T-cell (primary cell): ENCODE measurements around the gene DIP2C. TPM values are rescaled to one million over a fixed set of nuclear protein-coding genes. Genes with fewer than 3 reads are reported as not detected.

Experiments used
- ATAC-seq, 4 experiments: fragments of 200-7000 bp in 3 of 4; fragments of 150-1000 bp in 1 of 4; cut with Tn5 transposase; replicated peaks in 1 of 4; 1 replicate in 3 of 4; 2 replicates in 1 of 4; pipeline ENCODE4 v1.10.0; 2021; ENCODE audit warnings: moderate library complexity in 3 of 4, mild to moderate bottlenecking in 2 of 4, moderate number of reproducible peaks in 1 of 4
- CTCF ChIA-PET, 2 donors: fragments of 300-600 bp; sonication (Branson Sonifier 250); formaldehyde crosslinking; loops; one replicate each; lab custom pipeline; 2022; ENCODE audit warnings: antibody characterized with exemption in 2 of 2; lab: Charles Lee
- POLR2A ChIA-PET, 2 donors: fragments of 300-600 bp; sonication (Branson Sonifier 250); formaldehyde crosslinking; loops; one replicate each; lab custom pipeline; 2022; ENCODE audit warnings: antibody characterized with exemption in 2 of 2; lab: Charles Lee
- DNase-seq, 35 experiments: peaks; one replicate each; pipeline versions ENCODE4 v3.0.0 to v3.0.0-alpha.2; 2013 to 2023
- H3K27ac ChIP-seq: one replicate; pipeline ENCODE4 v1.5.1; 2013; ENCODE audit warnings: low read length
- H3K27me3 ChIP-seq, 2 experiments: replicated peaks in 1 of 2; 1 replicate in 1 of 2; 2 replicates in 1 of 2; pipeline versions ENCODE4 v1.6.1 to v1.7.0; 2013; ENCODE audit warnings: low read length in 1 of 2, mixed read lengths in 1 of 2; ENCODE audit not compliant: control insufficient read depth in 2 of 2, insufficient read depth in 2 of 2; ENCODE audit errors: extremely low read depth in 1 of 2
- H3K36me3 ChIP-seq, 2 donors: 1 replicate in 1 of 2; 2 replicates in 1 of 2; pipeline versions ENCODE4 v1.6.1 to v1.7.0; 2013; ENCODE audit warnings: low read length in 1 of 2; ENCODE audit not compliant: control insufficient read depth in 2 of 2, insufficient read depth in 1 of 2; ENCODE audit errors: extremely low read depth in 1 of 2
- H3K4me1 ChIP-seq, 2 experiments: 1 replicate in 1 of 2; 2 replicates in 1 of 2; pipeline versions ENCODE4 v1.6.1 to v1.7.0; 2013; ENCODE audit warnings: low read length in 2 of 2, mixed read lengths in 1 of 2; ENCODE audit not compliant: insufficient read depth in 2 of 2, control insufficient read depth in 1 of 2; ENCODE audit errors: extremely low read depth in 1 of 2
- H3K4me3 ChIP-seq, 2 donors: 1 replicate in 1 of 2; 2 replicates in 1 of 2; pipeline versions ENCODE4 v1.5.1 to v1.7.0; 2013; ENCODE audit warnings: mild to moderate bottlenecking in 2 of 2, low read length in 1 of 2, moderate library complexity in 1 of 2; ENCODE audit not compliant: control insufficient read depth in 1 of 2; ENCODE audit errors: extremely low read depth in 1 of 2
- H3K9me3 ChIP-seq: 2 replicates; pipeline ENCODE4 v1.7.0; 2013
- H3K27ac Mint-ChIP-seq, 2 donors: one replicate each; pipeline ENCODE4 v1.8.0; 2020 to 2021; ENCODE audit warnings: mild to moderate bottlenecking in 2 of 2, mixed read lengths in 2 of 2
- H3K27me3 Mint-ChIP-seq, 2 donors: one replicate each; pipeline ENCODE4 v1.8.0; 2021 to 2022; ENCODE audit warnings: mixed read lengths in 2 of 2
- H3K36me3 Mint-ChIP-seq: one replicate; pipeline ENCODE4 v1.8.0; 2021; ENCODE audit warnings: mixed read lengths
- H3K4me1 Mint-ChIP-seq, 3 donors: one replicate each; pipeline ENCODE4 v1.8.0; 2020 to 2022; ENCODE audit warnings: mixed read lengths in 3 of 3, mild to moderate bottlenecking in 1 of 3
- H3K4me3 Mint-ChIP-seq, 3 donors: one replicate each; pipeline ENCODE4 v1.8.0; 2020 to 2022; ENCODE audit warnings: mild to moderate bottlenecking in 3 of 3, mixed read lengths in 3 of 3, moderate library complexity in 3 of 3
- H3K9me3 Mint-ChIP-seq, 3 donors: one replicate each; pipeline ENCODE4 v1.8.0; 2020 to 2022; ENCODE audit warnings: mixed read lengths in 3 of 3
- WGBS: methylation state at CpG from one replicate; pipeline ENCODE4 v1.1.5; 2013; ENCODE audit warnings: missing lambda C conversion rate; ENCODE audit not compliant: insufficient coverage; 5-methylcytosine and 5-hydroxymethylcytosine counted together
- total RNA-seq, 35 experiments: library from RNA in 6 of 35; stranded (reverse) in 6 of 35; fragments of 120-200 nt in 1 of 35; gene quantifications; one replicate each; pipeline versions ENCODE4 v1.2.1 to v1.2.4 and lab custom pipeline; 2013 to 2026

DIP2C gene
- total RNA-seq, 5 donors from 2014 or later (not counting 1 experiment from before 2014, with no cell fraction given), result 2.7 to 7.4 (median 4.5) TPM

DNA sequence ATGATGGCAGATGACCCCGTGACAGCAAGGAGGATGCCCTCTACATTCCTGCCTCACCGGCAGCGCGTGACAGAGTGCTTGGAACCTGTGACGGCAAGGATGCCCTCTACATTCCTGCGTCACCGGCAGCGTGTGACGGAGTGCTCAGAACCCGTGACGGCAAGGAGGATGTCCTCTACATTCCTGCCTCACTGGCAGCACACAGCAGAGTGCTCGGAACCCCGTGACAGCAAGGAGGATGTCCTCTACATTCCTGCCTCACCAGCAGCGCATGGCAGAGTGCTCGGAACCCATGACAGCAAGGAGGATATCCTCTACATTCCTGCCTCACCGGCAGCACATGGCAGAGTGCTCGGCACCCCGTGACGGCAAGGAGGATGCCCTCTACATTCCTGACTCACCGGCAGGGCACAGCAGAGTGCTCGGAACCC lies 231.0 kb downstream of the DIP2C start:
- ChIA-PET CTCF (no interaction called here), POLR2A (no interaction called here)
- ATAC-seq, result no peak
- Mint-ChIP-seq H3K9me3 (peaks cover 0 to 5% (median under 1%) of the 10 kb centered on the region in 3 donors), H3K36me3 (peaks cover 18% of the 10 kb centered on the region), H3K27ac (no peak overlapping the region), H3K27me3 (peaks cover 0 to 4% of the 10 kb centered on the region in 2 donors), H3K4me3 (no peak overlapping the region), H3K4me1 (peaks cover 12 to 36% (median 30%) of the 10 kb centered on the region in 3 donors)
- no peaks in the 10 kb centered on the region for H3K36me3 ChIP-seq
- no peaks in the 10 kb centered on the region for H3K9me3 ChIP-seq
- WGBS, result 94% methylated on average over 21 of the region's 21 CpGs
- H3K27me3 ChIP-seq, result peaks cover 0 to 7% of the 10 kb centered on the region in 2 experiments
- H3K4me3 ChIP-seq, result no peak overlapping the region
- no peak for DNase-seq
- H3K4me1 ChIP-seq, result peaks cover 9 to 20% of the 10 kb centered on the region in 2 experiments
- no peak overlapping the region for H3K27ac ChIP-seq

DNA sequence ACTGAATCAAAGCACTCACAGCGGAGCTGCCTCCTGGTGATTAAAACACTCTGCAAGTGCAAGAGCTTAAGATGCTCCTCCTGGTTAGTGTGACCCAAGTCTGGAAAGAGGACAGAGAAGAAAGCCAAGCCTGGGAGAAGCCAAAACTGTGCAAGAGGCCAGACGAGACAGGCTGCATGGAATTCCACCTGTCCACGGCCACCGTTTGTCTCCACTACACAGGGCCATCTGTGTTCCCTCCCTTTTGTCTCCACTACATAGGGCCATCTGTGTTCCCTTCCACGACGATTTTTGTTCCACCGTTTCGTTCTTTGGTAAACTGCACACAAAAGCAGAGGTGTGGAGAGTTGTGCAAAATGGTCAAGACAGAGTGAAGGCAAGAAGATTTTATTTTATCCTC lies 233.0 kb downstream of the DIP2C start:
- Mint-ChIP-seq H3K4me3 (peak overlapping the region in 1 of 3 donors; percentile 40), H3K36me3 (peaks cover 13% of the 10 kb centered on the region), H3K27me3 (peaks cover 0 to 3% of the 10 kb centered on the region in 2 donors), H3K27ac (no peak overlapping the region), H3K4me1 (peaks cover 28 to 48% (median 48%) of the 10 kb centered on the region in 3 donors), H3K9me3 (peaks cover 0 to 4% (median 0%) of the 10 kb centered on the region in 3 donors)
- H3K4me3 ChIP-seq, result no peak overlapping the region
- no peak overlapping the region for H3K27ac ChIP-seq
- H3K9me3 ChIP-seq, result no peaks in the 10 kb centered on the region
- ChIA-PET CTCF (no interaction called here), POLR2A (no interaction called here)
- ATAC-seq, result no peak
- H3K27me3 ChIP-seq, result peaks cover 0 to 12% of the 10 kb centered on the region in 2 experiments
- no peaks in the 10 kb centered on the region for H3K36me3 ChIP-seq
- DNase-seq, result no peak
- H3K4me1 ChIP-seq, result peaks cover 23 to 40% of the 10 kb centered on the region in 2 experiments
- WGBS, result 71% methylated on average over 1 of the region's 8 CpGs

DNA sequence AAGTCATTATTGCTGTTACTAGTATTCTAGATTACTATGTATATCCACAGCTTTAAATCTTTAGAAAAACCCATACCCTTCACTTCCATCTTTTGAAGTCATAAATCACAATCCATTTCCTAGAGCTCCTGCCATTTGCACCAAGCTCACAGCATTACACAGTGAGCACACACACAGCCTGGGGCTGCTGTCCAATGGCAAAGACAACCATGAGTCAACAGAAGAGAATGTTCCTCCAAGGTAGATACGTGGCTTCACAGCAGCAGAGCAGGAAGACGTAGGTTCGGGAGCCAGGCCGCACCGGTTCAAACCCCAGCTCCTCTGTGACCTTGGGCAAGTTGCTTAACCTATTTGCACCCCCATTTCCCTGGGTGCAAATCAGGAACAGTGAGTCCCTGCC lies 234.6 kb downstream of the DIP2C start:
- Histone ChIP-seq H3K4me1 (peaks cover 35 to 47% of the 10 kb centered on the region in 2 experiments), H3K36me3 (no peaks in the 10 kb centered on the region), H3K27me3 (peaks cover 0 to 12% of the 10 kb centered on the region in 2 experiments), H3K4me3 (no peak overlapping the region), H3K27ac (peak overlapping the region; percentile 41), H3K9me3 (no peaks in the 10 kb centered on the region)
- CTCF ChIA-PET, result no interaction called here
- Mint-ChIP-seq H3K4me3 (peak overlapping the region in 2 of 3 donors; percentile 50 to 52), H3K9me3 (peaks cover 0 to 4% (median 0%) of the 10 kb centered on the region in 3 donors), H3K4me1 (peaks cover 42 to 62% (median 52%) of the 10 kb centered on the region in 3 donors), H3K36me3 (peaks cover 4% of the 10 kb centered on the region), H3K27ac (peak overlapping the region; percentile 81 to 91), H3K27me3 (peaks cover 0 to 3% of the 10 kb centered on the region in 2 donors)
- no peak for ATAC-seq
- no peak for DNase-seq
- POLR2A ChIA-PET, result no interaction called here
- 79% methylated on average over 5 of the region's 5 CpGs for WGBS

DNA sequence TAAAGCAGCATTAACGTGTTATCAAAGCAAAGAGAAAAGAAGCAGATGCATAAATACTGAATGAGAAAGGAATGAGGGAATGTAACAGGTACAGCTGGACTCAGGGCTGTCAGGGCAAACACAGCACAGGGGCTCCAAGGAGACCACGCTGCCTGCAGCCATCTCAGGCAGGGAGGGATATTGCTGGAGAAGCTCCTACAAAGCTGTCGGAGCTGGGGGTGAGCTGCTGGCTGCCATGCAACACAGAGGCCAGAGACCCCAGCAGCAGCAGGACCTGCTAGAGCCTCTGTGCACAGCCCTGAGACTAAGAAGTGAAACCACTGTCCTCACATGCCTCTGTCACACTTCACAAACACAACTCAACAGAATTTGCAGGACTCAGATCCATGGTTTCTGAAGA lies 235.8 kb downstream of the DIP2C start:
- ATAC-seq (no peak), DNase-seq (no peak)
- H3K4me1 ChIP-seq, result peaks cover 38 to 49% of the 10 kb centered on the region in 2 experiments
- H3K27me3 ChIP-seq, result peaks cover 0 to 5% of the 10 kb centered on the region in 2 experiments
- CTCF ChIA-PET, result no interaction called here
- no peaks in the 10 kb centered on the region for H3K36me3 Mint-ChIP-seq
- H3K4me3 ChIP-seq, result no peak overlapping the region
- no peaks in the 10 kb centered on the region for H3K9me3 ChIP-seq
- H3K27ac ChIP-seq, result no peak overlapping the region
- H3K27me3 Mint-ChIP-seq, result peaks cover 0 to 3% of the 10 kb centered on the region in 2 donors
- H3K27ac Mint-ChIP-seq, result peak overlapping the region; percentile 8 to 34
- H3K4me1 Mint-ChIP-seq, result peaks cover 49 to 70% (median 62%) of the 10 kb centered on the region in 3 donors
- no peak overlapping the region for H3K4me3 Mint-ChIP-seq
- no peaks in the 10 kb centered on the region for H3K36me3 ChIP-seq
- WGBS, result 84% methylated on average over 3 of the region's 3 CpGs
- POLR2A ChIA-PET, result no interaction called here
- peaks cover 0 to 4% (median 0%) of the 10 kb centered on the region in 3 donors for H3K9me3 Mint-ChIP-seq

DNA sequence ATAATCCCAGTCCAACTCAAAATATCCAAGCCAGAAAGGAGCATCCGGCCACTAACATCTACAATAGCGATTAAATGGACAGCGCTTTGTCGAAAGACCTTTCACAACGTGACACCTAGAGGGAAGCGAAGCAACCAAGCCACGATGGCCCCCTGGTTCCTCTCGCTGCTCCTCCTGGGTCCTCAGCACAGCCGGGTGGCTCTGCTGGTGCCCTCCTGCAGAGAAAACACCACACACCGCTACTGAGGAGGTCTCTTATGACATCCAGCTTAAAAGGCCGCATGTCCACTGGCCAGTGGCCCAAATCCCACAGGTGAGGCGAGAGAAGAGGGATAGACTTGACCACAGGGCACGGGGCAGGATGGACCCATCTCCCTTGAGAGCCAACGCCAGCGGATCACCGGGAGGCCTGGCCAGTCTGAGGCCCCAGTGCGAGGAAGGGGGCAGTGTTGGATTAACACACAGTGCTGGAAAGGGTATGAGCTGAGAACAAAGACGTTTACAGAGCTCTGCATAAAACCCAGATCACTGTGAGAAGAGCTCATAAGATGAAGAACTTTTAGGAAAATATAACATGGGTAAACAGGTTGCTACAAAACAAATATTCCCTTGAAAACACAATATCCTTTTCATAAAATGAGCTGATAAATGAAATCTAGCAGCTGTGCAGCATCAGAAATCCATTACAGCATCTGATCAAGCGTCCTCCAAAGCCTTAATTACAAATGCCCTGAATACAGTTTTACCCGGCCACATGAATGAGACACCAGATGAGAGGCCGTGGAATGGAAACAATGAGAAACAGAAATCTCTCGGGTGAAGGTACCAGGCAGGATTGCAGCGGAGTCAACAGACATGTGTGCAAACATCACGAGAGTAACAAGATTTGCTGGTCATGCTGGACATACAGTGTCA lies 236.7 kb downstream of the DIP2C start:
- WGBS, result 94% methylated on average over 23 of the region's 24 CpGs
- H3K4me1 ChIP-seq, result peaks cover 38 to 47% of the 10 kb centered on the region in 2 experiments

DNA sequence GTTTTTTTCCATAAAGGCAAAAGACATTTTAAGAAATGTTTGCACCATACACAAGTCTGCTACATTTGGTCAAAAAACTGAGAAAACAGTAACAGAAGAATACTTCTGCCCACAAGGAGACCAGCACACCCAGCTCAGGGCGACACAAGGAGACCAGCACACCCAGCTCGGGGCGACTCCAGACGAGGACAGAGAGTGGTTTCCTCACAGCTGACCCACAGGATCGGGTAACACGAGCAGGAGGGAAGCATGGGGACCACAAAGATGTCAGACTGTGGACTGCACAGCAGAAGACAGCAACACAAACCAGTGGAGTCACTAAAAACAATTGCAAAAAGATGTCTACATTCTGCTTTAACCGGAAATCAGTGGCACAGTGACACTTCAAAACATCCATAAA lies 237.6 kb downstream of the DIP2C start:
- H3K4me3 ChIP-seq, result no peak overlapping the region

More for the DNA sequence above, 236.7 kb downstream of the DIP2C start:
- Histone ChIP-seq H3K36me3 (no peaks in the 10 kb centered on the region), H3K27me3 (peaks cover 0 to 5% of the 10 kb centered on the region in 2 experiments), H3K4me3 (no peak overlapping the region), H3K9me3 (no peaks in the 10 kb centered on the region), H3K27ac (no peak overlapping the region)
- H3K4me1 Mint-ChIP-seq, result peaks cover 49 to 68% (median 66%) of the 10 kb centered on the region in 3 donors
- no peaks in the 10 kb centered on the region for H3K36me3 Mint-ChIP-seq
- ATAC-seq, result no peak
- H3K9me3 Mint-ChIP-seq, result peaks cover 0 to 4% (median 0%) of the 10 kb centered on the region in 3 donors
- ChIA-PET POLR2A (no interaction called here), CTCF (no interaction called here)
- no peak for DNase-seq
- peaks cover 0 to 3% of the 10 kb centered on the region in 2 donors for H3K27me3 Mint-ChIP-seq
- H3K27ac Mint-ChIP-seq, result peak overlapping the region; percentile 30 to 89
- H3K4me3 Mint-ChIP-seq, result peak overlapping the region in 2 of 3 donors; percentile 14 to 69

More for the DNA sequence above, 237.6 kb downstream of the DIP2C start:
- Histone ChIP-seq H3K27ac (peak overlapping the region; percentile 63), H3K27me3 (peaks cover 0 to 5% of the 10 kb centered on the region in 2 experiments), H3K9me3 (no peaks in the 10 kb centered on the region), H3K4me1 (peaks cover 38 to 44% of the 10 kb centered on the region in 2 experiments), H3K36me3 (no peaks in the 10 kb centered on the region)
- Mint-ChIP-seq H3K27ac (peak overlapping the region; percentile 83 to 89), H3K36me3 (no peaks in the 10 kb centered on the region), H3K27me3 (peaks cover 0 to 3% of the 10 kb centered on the region in 2 donors), H3K4me1 (peaks cover 49 to 71% (median 71%) of the 10 kb centered on the region in 3 donors), H3K9me3 (peaks cover 0 to 4% (median 0%) of the 10 kb centered on the region in 3 donors), H3K4me3 (peak overlapping the region in 2 of 3 donors; percentile 65 to 69)
- ChIA-PET POLR2A (no interaction called here), CTCF (no interaction called here)
- no peak for DNase-seq
- no peak for ATAC-seq
- 71% methylated on average over 7 of the region's 7 CpGs for WGBS
